IMR-90 (cell line): ENCODE data around the gene EHBP1. TPM values are rescaled to one million over a fixed set of nuclear protein-coding genes. Genes with fewer than 3 reads are reported as not detected.

ENCODE experiments used
- ATAC-seq: fragments of 200-7000 bp; cut with Tn5 transposase; 2 replicates; pipeline ENCODE4 v1.9.1; 2020; ENCODE audit warnings: low read depth, mild to moderate bottlenecking, moderate library complexity
- BruUV-seq: library from RNA; stranded (reverse); fragments of 400-500 nt; replicated peaks from 2 replicates; lab custom pipeline; 2021; lab: Mats Ljungman, UMichigan
- CTCF ChIA-PET: fragments of 300-600 bp; formaldehyde crosslinking; extraction: SDS; loops from one replicate; lab custom pipeline; 2021; ENCODE audit warnings: antibody characterized with exemption; lab: Yijun Ruan, JAX
- POLR2A ChIA-PET: fragments of 300-600 bp; sonication (Branson Sonifier 250); formaldehyde crosslinking; loops from one replicate; lab custom pipeline; 2022; ENCODE audit warnings: antibody characterized with exemption; ENCODE audit not compliant: unreplicated experiment; lab: Charles Lee
- DNase-seq: peaks from one replicate; pipeline ENCODE4 v3.0.0; 2013
- H2AFZ ChIP-seq: replicated peaks from 2 replicates; pipeline ENCODE3; 2013; ENCODE audit warnings: low read length, mild to moderate bottlenecking; ENCODE audit not compliant: poor library complexity
- H2AK5ac ChIP-seq: 2 replicates; pipeline ENCODE4 v1.6.1; 2013; ENCODE audit warnings: low read depth, low read length, inconsistent platforms
- H2AK9ac ChIP-seq: replicated peaks from 2 replicates; pipeline ENCODE3; 2013; ENCODE audit warnings: mild to moderate bottlenecking, low read depth, low read length, moderate library complexity; ENCODE audit not compliant: poor library complexity
- H2BK120ac ChIP-seq: 2 replicates; pipeline ENCODE4 v1.6.1; 2013; ENCODE audit warnings: low read depth, low read length, inconsistent platforms
- H2BK15ac ChIP-seq: 3 replicates; pipeline ENCODE4 v1.6.1; 2013; ENCODE audit warnings: low read depth, low read length, inconsistent platforms
- H2BK20ac ChIP-seq: 2 replicates; pipeline ENCODE4 v1.6.1; 2013; ENCODE audit warnings: low read depth, mild to moderate bottlenecking, inconsistent platforms, low read length, moderate library complexity
- H2BK5ac ChIP-seq: 2 replicates; pipeline ENCODE4 v1.6.1; 2013; ENCODE audit warnings: mild to moderate bottlenecking, low read depth, low read length, inconsistent platforms; ENCODE audit not compliant: poor library complexity, severe bottlenecking
- H3K14ac ChIP-seq: replicated peaks from 2 replicates; pipeline ENCODE4 v1.6.1; 2013; ENCODE audit warnings: low read depth, low read length, inconsistent platforms
- H3K18ac ChIP-seq: 2 replicates; pipeline ENCODE4 v1.6.1; 2013; ENCODE audit warnings: low read depth, low read length, control low read depth
- H3K23ac ChIP-seq: 2 replicates; pipeline ENCODE4 v1.6.1; 2013; ENCODE audit warnings: low read depth, low read length, inconsistent platforms
- H3K27ac ChIP-seq: 2 replicates; pipeline ENCODE4 v1.5.1; 2013; ENCODE audit warnings: mild to moderate bottlenecking, control low read depth, low read length; ENCODE audit not compliant: insufficient read depth
- H3K27me3 ChIP-seq: 2 replicates; pipeline ENCODE4 v1.6.1; 2013; ENCODE audit warnings: low read length; ENCODE audit not compliant: control insufficient read depth, insufficient read depth
- H3K36me3 ChIP-seq: 2 replicates; pipeline ENCODE4 v1.6.1; 2013; ENCODE audit warnings: low read length, mixed read lengths; ENCODE audit not compliant: control insufficient read depth, insufficient read depth
- H3K4ac ChIP-seq: 2 replicates; pipeline ENCODE4 v1.6.1; 2013; ENCODE audit warnings: low read depth, low read length, inconsistent platforms
- H3K4me1 ChIP-seq: 2 replicates; pipeline ENCODE4 v1.6.1; 2013; ENCODE audit warnings: low read length, mixed read lengths; ENCODE audit not compliant: control insufficient read depth, insufficient read depth
- H3K4me2 ChIP-seq: 2 replicates; pipeline ENCODE4 v1.6.1; 2013; ENCODE audit warnings: low read depth, mild to moderate bottlenecking, control low read depth, low read length, moderate library complexity
- H3K4me3 ChIP-seq: 2 replicates; pipeline ENCODE4 v1.5.1; 2013; ENCODE audit warnings: low read depth, mild to moderate bottlenecking, control low read depth, low read length, moderate library complexity; ENCODE audit not compliant: insufficient read depth
- H3K56ac ChIP-seq: 2 replicates; pipeline ENCODE4 v1.6.1; 2013; ENCODE audit warnings: low read length, inconsistent platforms; ENCODE audit not compliant: insufficient read depth; ENCODE audit errors: extremely low read depth
- H3K79me1 ChIP-seq, 2 experiments: 2 replicates each; pipeline ENCODE4 v1.6.1; 2013; ENCODE audit warnings: low read length in 2 of 2, inconsistent platforms in 1 of 2, low read depth in 1 of 2
- H3K9ac ChIP-seq: 2 replicates; pipeline ENCODE4 v1.6.1; 2013; ENCODE audit warnings: low read depth, low read length, control low read depth
- H3K9me1 ChIP-seq: 2 replicates; pipeline ENCODE4 v1.6.1; 2013; ENCODE audit warnings: low read length, inconsistent platforms; ENCODE audit not compliant: insufficient read depth
- H3K9me3 ChIP-seq: 2 replicates; pipeline ENCODE4 v1.6.1; 2013; ENCODE audit warnings: low read length; ENCODE audit not compliant: control insufficient read depth, insufficient read depth
- H4K20me1 ChIP-seq: 2 replicates; pipeline ENCODE4 v1.6.1; 2013; ENCODE audit warnings: low read length, inconsistent platforms; ENCODE audit not compliant: insufficient read depth
- H4K5ac ChIP-seq: 2 replicates; pipeline ENCODE4 v1.6.1; 2013; ENCODE audit warnings: mild to moderate bottlenecking, low read depth, low read length, control low read depth
- H4K8ac ChIP-seq, 2 experiments: 2 replicates each; pipeline ENCODE4 v1.6.1; 2013; ENCODE audit warnings: low read depth in 2 of 2, low read length in 2 of 2, control low read depth in 1 of 2, inconsistent platforms in 1 of 2
- H4K91ac ChIP-seq: 2 replicates; pipeline ENCODE4 v1.6.1; 2013; ENCODE audit warnings: low read depth, low read length, inconsistent platforms; ENCODE audit not compliant: insufficient read depth
- BHLHE40 ChIP-seq: fragments of 150-350 bp; IDR thresholded peaks from 2 replicates; pipeline ENCODE4 v1.6.1; 2016; ENCODE audit warnings: mild to moderate bottlenecking, low read depth, low read length
- CEBPB ChIP-seq: IDR thresholded peaks from 2 replicates; pipeline ENCODE4 v1.6.1; 2012; ENCODE audit warnings: low read depth, low read length, improper control_type of control experiment
- CHD1 ChIP-seq: IDR thresholded peaks from 2 replicates; pipeline ENCODE4 v1.6.1; 2012; ENCODE audit warnings: low read depth, low read length, improper control_type of control experiment
- MAZ ChIP-seq: IDR thresholded peaks from 2 replicates; pipeline ENCODE4 v1.6.1; 2012; ENCODE audit warnings: low read depth, mild to moderate bottlenecking, low read length, improper control_type of control experiment, moderate library complexity, borderline replicate concordance
- NFE2L2 ChIP-seq: fragments of 150-350 bp; IDR thresholded peaks from 2 replicates; pipeline ENCODE4 v1.6.1; 2016; ENCODE audit warnings: low read depth, mild to moderate bottlenecking, low read length
- POLR2A ChIP-seq: IDR thresholded peaks from 2 replicates; pipeline ENCODE4 v1.6.1; 2012; ENCODE audit warnings: mild to moderate bottlenecking, low read depth, low read length
- RFX5 ChIP-seq: IDR thresholded peaks from 2 replicates; pipeline ENCODE4 v1.8.0; 2012; ENCODE audit warnings: low read depth, mild to moderate bottlenecking, low read length, moderate library complexity
- WGBS, 2 experiments: methylation state at CpG; one replicate each; pipeline versions ENCODE4 v1.1.5 to v1.1.7; 2013; ENCODE audit warnings: missing lambda C conversion rate in 2 of 2; ENCODE audit not compliant: insufficient read length in 1 of 2; ENCODE audit errors: extremely low coverage in 2 of 2; 5-methylcytosine and 5-hydroxymethylcytosine counted together
- dilution Hi-C: fragments of 300-500 bp; cut with HindIII; formaldehyde crosslinking; loops from one replicate; pipeline ENCODE4 v1.14.3; 2018; ENCODE audit warnings: low sequenced_read_pairs; ENCODE audit not compliant: unreplicated experiment
- in situ Hi-C: fragments of 300-500 bp; cut with MboI; formaldehyde crosslinking; loops from 3 replicates; pipeline ENCODE4 v1.14.3; 2019; ENCODE audit warnings: low sequenced_read_pairs, inconsistent platforms, mixed read lengths
- intact Hi-C: fragments of 100-400 bp; cut with micrococcal nuclease; formaldehyde crosslinking; loops from 2 replicates; pipeline ENCODE4 v1.10.0; 2022
- polyA plus RNA-seq, 3 experiments: library from polyadenylated mRNA; depleted of rRNA; stranded (reverse); fragments of >200 nt; gene quantifications; 2 replicates each; pipeline ENCODE4 v1.2.3, GENCODE V29; 2012; ENCODE audit warnings: low replicate concordance in 1 of 3
- total RNA-seq: library from RNA; depleted of rRNA; stranded (reverse); fragments of >200 nt; gene quantifications from 2 replicates; pipeline ENCODE4 v1.2.3, GENCODE V29; 2012
- TF ChIP-seq, protein P1 (sequence below): conservative IDR thresholded peaks from 2 replicates; pipeline ENCODE4 v1.5.1; 2012; ENCODE audit warnings: mild to moderate bottlenecking, low read depth, low read length, improper control_type of control experiment
- TF ChIP-seq, protein P2 (sequence below): fragments of 150-350 bp; IDR thresholded peaks from 2 replicates; pipeline ENCODE4 v1.6.1; 2017; ENCODE audit warnings: mild to moderate bottlenecking, antibody characterized with exemption, low read length, low read depth

EHBP1 gene
- total and polyA plus RNA-seq, 2 of the 4 experiments (the other 2 are of a cell fraction), result 28.3 to 44.4 TPM

DNA sequence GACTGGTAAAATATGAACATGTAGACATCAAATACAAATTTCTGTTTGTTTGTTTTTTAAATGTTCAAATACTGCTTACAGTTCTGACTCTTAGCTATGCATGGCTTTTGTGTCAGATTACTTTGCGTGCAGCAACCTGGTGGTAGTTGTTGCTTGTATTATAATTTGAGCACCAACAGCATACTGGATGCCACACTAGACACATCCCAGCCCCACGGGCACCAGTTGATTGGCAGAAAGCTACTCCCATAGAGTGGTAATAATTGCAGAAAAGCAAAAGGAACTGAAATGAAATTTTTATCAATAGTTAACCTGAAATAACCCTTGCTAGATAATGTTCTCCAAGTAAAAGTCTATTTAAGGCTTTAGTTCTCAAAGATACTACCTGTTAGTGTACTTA, 91.6 kb downstream of the EHBP1 start:
- dilution Hi-C loops, result no loop called here
- no peak overlapping the region for H2AFZ ChIP-seq
- peaks cover 16 to 32% of the 10 kb centered on the region in 2 experiments for H3K79me1 ChIP-seq
- no peak overlapping the region for H3K18ac ChIP-seq
- H3K9me3 ChIP-seq, result no peaks in the 10 kb centered on the region
- H3K9ac ChIP-seq, result no peak overlapping the region
- TF ChIP-seq BHLHE40 (no peak), CEBPB (no peak), CHD1 (no peak), POLR2A (no peak), RFX5 (no peak), MAZ (no peak), NFE2L2 (no peak)
- TF ChIP-seq, protein P1, sequence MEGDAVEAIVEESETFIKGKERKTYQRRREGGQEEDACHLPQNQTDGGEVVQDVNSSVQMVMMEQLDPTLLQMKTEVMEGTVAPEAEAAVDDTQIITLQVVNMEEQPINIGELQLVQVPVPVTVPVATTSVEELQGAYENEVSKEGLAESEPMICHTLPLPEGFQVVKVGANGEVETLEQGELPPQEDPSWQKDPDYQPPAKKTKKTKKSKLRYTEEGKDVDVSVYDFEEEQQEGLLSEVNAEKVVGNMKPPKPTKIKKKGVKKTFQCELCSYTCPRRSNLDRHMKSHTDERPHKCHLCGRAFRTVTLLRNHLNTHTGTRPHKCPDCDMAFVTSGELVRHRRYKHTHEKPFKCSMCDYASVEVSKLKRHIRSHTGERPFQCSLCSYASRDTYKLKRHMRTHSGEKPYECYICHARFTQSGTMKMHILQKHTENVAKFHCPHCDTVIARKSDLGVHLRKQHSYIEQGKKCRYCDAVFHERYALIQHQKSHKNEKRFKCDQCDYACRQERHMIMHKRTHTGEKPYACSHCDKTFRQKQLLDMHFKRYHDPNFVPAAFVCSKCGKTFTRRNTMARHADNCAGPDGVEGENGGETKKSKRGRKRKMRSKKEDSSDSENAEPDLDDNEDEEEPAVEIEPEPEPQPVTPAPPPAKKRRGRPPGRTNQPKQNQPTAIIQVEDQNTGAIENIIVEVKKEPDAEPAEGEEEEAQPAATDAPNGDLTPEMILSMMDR, result no peak
- TF ChIP-seq, protein P2, sequence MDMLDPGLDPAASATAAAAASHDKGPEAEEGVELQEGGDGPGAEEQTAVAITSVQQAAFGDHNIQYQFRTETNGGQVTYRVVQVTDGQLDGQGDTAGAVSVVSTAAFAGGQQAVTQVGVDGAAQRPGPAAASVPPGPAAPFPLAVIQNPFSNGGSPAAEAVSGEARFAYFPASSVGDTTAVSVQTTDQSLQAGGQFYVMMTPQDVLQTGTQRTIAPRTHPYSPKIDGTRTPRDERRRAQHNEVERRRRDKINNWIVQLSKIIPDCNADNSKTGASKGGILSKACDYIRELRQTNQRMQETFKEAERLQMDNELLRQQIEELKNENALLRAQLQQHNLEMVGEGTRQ, result no peak
- H2AK9ac ChIP-seq, result no peak overlapping the region
- no peak overlapping the region for H4K5ac ChIP-seq
- no peak overlapping the region for H4K8ac ChIP-seq
- no peak overlapping the region for H3K14ac ChIP-seq
- H4K91ac ChIP-seq, result no peak overlapping the region
- POLR2A ChIA-PET, result no interaction called here
- no peak overlapping the region for H3K4me2 ChIP-seq
- no peak overlapping the region for H3K27ac ChIP-seq
- no peaks in the 10 kb centered on the region for H3K9me1 ChIP-seq
- in situ Hi-C loops, result loop anchor here (25.0 kb wide), 2 partner anchors 390 to 690 kb away; no protein-coding TSS in a partner anchor
- H2BK15ac ChIP-seq, result no peak overlapping the region
- H3K4me1 ChIP-seq, result no peaks in the 10 kb centered on the region; the same call in 1 of the 2 replicates
- DNase-seq (no peak), ATAC-seq (no peak)
- no peak overlapping the region for H3K4me3 ChIP-seq
- no peak overlapping the region for H2BK120ac ChIP-seq
- no peak overlapping the region for H2BK20ac ChIP-seq
- CTCF ChIA-PET, result no interaction called here
- H3K36me3 ChIP-seq, result no peaks in the 10 kb centered on the region
- no peak overlapping the region for H2BK5ac ChIP-seq
- H2AK5ac ChIP-seq, result no peak overlapping the region
- WGBS, 2 experiments, result no CpG with 5 or more reads among the region's 2 CpGs
- H4K20me1 ChIP-seq, result no peaks in the 10 kb centered on the region; the same call in 1 of the 2 replicates
- intact Hi-C loops, result no loop called here
- no peak overlapping the region for H3K23ac ChIP-seq
- BruUV-seq, result no TSS peak
- no peaks in the 10 kb centered on the region for H3K27me3 ChIP-seq
- H3K56ac ChIP-seq, result no peak overlapping the region
- H3K4ac ChIP-seq, result no peak overlapping the region
